Measurements from ENCODE around the gene PRSS37. TPM values are rescaled to one million over a fixed set of nuclear protein-coding genes. Genes with fewer than 3 reads are reported as not detected.
"Not testable (repeated sequence)": the region's sequence is repeated elsewhere in the genome, so short reads cannot be mapped to it uniquely, and the experiment has no call there.

PRSS37 gene
- total and polyA plus RNA-seq, 12 donors, result not detected

DNA sequence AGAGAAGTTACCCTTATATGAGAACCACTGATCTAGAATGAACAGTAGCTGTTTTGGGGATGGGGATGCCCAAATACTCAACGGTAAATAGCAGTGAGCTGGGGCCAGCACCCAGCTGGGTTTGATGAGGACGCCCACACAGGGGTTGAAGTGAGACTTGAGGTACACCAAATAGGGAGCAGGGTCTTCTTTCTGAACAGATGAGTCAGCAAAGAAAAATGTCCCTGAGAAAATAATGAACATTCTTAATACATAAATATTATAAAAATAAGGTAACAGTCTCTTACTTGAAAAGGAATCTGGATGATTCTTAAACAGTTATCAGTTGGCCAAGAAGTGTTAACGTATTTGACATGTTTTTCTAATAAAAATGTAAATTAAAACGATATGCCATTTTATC lies 2.0 kb downstream of the PRSS37 start:
- Histone ChIP-seq H3K27ac (no peak overlapping the region), H3K4me1 (replicated peaks in 1 of 2) (no peaks in the 10 kb centered on the region), H3K4me3 (no peak overlapping the region), H3K27me3 (no peaks in the 10 kb centered on the region), H3K36me3 (replicated peaks in 1 of 2) (no peaks in the 10 kb centered on the region), H3K9me3 (replicated peaks in 1 of 3) (no peaks in the 10 kb centered on the region)
- WGBS, 4 donors, result 73 to 85% (median 77%) methylated on average over 4 of the region's 4 CpGs
- TF ChIP-seq, protein P1, sequence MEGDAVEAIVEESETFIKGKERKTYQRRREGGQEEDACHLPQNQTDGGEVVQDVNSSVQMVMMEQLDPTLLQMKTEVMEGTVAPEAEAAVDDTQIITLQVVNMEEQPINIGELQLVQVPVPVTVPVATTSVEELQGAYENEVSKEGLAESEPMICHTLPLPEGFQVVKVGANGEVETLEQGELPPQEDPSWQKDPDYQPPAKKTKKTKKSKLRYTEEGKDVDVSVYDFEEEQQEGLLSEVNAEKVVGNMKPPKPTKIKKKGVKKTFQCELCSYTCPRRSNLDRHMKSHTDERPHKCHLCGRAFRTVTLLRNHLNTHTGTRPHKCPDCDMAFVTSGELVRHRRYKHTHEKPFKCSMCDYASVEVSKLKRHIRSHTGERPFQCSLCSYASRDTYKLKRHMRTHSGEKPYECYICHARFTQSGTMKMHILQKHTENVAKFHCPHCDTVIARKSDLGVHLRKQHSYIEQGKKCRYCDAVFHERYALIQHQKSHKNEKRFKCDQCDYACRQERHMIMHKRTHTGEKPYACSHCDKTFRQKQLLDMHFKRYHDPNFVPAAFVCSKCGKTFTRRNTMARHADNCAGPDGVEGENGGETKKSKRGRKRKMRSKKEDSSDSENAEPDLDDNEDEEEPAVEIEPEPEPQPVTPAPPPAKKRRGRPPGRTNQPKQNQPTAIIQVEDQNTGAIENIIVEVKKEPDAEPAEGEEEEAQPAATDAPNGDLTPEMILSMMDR (IDR thresholded peaks at IDR 0.05), result no peak
- TF ChIP-seq POLR2A (IDR thresholded peaks at IDR 0.05), result no peak
- no peak for DNase-seq
- intact Hi-C loops (cut with DNase I), result no loop called here

DNA sequence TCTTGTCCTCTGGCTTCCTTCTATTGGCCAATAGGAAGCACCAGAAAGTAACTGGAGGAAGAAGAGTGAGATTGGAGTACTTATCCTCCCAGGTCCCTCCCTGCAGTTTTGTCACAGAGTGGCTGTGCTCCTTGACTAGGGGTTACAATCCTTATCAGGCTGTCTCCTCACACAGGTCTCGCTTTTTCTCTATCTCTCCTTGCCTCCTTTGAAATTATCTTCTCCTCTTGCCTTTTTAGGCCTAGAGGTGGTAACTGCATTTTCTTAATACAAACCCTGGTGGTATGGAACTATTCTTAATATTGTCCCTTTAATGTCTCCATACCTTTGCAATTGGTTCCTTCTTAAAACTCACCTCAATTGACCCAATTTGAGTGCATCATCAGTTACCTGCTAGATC lies 2.7 kb downstream of the PRSS37 start:
- DNase-seq, result no peak
- intact Hi-C loops (cut with DNase I), result no loop called here
- H3K27me3 ChIP-seq, result no peaks in the 10 kb centered on the region
- 73 to 86% (median 80%) methylated on average over 1 of the region's 1 CpG for WGBS, 4 donors
- no peak overlapping the region for H3K4me3 ChIP-seq
- H3K9me3 ChIP-seq (replicated peaks in 1 of 3), result no peaks in the 10 kb centered on the region
- no peaks in the 10 kb centered on the region for H3K36me3 ChIP-seq (replicated peaks in 1 of 2)
- no peak for TF ChIP-seq POLR2A (IDR thresholded peaks at IDR 0.05)
- TF ChIP-seq, protein P1 (IDR thresholded peaks at IDR 0.05), result no peak
- no peak overlapping the region for H3K27ac ChIP-seq
- H3K4me1 ChIP-seq (replicated peaks in 1 of 2), result no peaks in the 10 kb centered on the region

DNA sequence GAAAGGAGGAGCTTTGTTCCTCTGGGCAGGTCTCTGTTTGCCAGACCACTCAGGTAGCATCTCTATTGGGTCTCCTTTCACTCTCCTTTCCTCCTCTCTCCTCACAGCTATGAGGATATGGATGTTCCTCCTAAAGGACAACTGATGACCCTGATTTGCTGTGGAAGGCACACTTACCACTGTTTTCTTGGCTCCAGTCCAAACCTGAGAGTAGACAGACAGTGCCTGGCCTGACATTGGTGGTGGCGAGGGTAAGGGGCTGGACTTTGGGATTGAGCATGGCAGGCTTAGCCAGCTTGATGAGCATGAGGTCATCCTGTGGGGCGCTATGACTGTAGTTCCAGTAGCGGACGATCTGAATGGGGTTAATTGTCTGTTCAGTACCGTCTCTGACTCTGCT lies 3.6 kb downstream of the PRSS37 start:
- no peak overlapping the region for H3K4me3 ChIP-seq
- TF ChIP-seq POLR2A (IDR thresholded peaks at IDR 0.05), result no peak
- TF ChIP-seq, protein P1 (IDR thresholded peaks at IDR 0.05), result no peak
- intact Hi-C loops (cut with DNase I), result no loop called here
- no peaks in the 10 kb centered on the region for H3K27me3 ChIP-seq
- no peak for DNase-seq
- WGBS, 4 donors, result 68 to 90% (median 88%) methylated on average over 4 to 5 of the region's 5 CpGs
- H3K9me3 ChIP-seq (replicated peaks in 1 of 3), result no peaks in the 10 kb centered on the region
- H3K4me1 ChIP-seq (replicated peaks in 1 of 2), result no peaks in the 10 kb centered on the region
- no peaks in the 10 kb centered on the region for H3K36me3 ChIP-seq (replicated peaks in 1 of 2)
- H3K27ac ChIP-seq, result no peak overlapping the region

DNA sequence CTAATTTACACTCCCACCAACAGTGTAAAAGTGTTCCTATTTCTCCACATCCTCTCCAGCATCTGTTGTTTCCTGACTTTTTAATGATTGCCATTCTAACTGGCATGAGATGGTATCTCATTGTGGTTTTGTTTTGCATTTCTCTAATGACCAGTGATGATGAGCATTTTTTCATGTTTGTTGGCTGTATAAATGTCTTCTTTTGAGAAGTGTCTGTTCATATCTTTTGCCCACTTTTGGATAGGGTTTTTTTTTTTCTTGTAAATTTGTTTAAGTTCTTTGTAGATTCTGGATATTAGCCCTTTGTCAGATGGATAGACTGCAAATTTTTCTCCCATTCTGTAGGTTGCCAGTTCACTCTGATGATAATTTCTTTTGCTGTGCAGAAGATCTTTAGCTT lies 18.9 kb downstream of the PRSS37 start:
- intact Hi-C loops (cut with DNase I); H3K4me3 ChIP-seq; H3K27me3 ChIP-seq; H3K27ac ChIP-seq; H3K4me1 ChIP-seq (replicated peaks in 1 of 2); H3K36me3 ChIP-seq (replicated peaks in 1 of 2); DNase-seq: not testable (repeated sequence)
- peaks cover 0 to 38% (median 15%) of the 10 kb centered on the region in 3 donors for H3K9me3 ChIP-seq (replicated peaks in 1 of 3)

DNA sequence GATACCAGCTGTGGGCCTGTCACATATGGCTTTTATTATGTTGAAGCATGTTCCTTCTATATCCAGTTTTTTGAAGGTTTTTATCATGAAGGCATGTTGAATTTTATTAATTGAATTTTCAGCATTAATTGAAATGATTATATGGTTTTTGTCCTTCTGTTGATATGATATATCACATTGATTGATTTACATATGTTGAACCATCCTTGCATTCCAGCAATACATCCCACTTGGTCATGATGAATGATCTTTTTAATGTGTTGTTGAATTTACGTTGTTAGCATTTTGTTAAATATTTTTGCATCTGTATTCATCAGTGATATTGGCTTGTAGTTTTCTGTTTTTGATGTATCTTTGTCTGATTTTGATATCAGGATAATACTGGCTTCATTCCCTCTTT lies 21.2 kb downstream of the PRSS37 start:
- H3K4me1 ChIP-seq (replicated peaks in 1 of 2), result no peaks in the 10 kb centered on the region
- TF ChIP-seq, protein P1 (IDR thresholded peaks at IDR 0.05), result no peak
- no peak for TF ChIP-seq POLR2A (IDR thresholded peaks at IDR 0.05)
- no peaks in the 10 kb centered on the region for H3K27me3 ChIP-seq
- intact Hi-C loops (cut with DNase I), result no loop called here
- no peak overlapping the region for H3K4me3 ChIP-seq
- H3K27ac ChIP-seq, result no peak overlapping the region
- 81 to 89% (median 87%) methylated on average over 1 of the region's 1 CpG for WGBS, 4 donors
- no peak for DNase-seq
- no peaks in the 10 kb centered on the region for H3K36me3 ChIP-seq (replicated peaks in 1 of 2)
- peaks cover 0 to 38% (median 15%) of the 10 kb centered on the region in 3 donors for H3K9me3 ChIP-seq (replicated peaks in 1 of 3)

Data from adrenal gland (tissue), 12 donors.